ENCODE data around the gene TRPC3.
"Not testable (repeated sequence)": the region's sequence is repeated elsewhere in the genome, so short reads cannot be mapped to it uniquely, and the experiment has no call there.

The TRPC3 gene

DNA sequence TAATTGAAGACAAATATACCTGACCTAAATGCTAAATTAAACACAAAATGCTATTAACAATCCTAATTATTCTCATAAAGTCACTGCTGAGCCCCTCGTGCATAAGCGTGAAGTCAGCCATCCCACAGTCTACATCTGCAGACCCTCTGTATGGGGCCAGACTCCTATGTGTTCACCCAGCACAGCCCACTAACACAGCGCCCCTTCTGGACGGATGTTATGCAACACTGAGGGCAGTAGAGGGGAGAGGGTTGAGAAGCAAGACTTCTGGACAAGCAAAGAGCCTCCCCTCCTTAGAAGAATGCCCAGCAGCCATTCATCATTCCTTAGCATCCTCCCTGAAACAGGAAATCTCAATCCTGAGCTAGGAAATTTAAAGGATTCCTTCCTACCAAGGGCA, 7.9 kb downstream of the TRPC3 start:
- DNase-seq, result no peak

DNA sequence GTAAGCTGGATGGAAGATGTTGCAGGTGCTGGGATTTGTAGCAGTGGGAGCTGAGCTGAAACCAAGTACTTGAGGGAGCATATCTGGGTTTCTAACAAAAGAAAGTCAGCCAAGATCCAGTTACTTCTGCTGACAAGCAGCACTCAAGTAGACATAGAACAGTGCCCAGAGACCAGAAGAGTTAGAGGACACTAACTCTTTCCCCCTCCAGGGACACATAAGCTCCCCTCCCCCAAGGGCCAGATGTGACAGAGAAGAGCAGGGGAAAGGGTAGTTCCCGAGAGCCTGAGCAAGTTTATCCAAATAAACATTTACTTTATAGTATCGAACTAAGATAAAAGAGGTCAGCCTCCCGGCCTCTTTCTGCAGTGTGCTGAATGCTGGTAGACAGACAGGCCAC, 12.2 kb downstream of the TRPC3 start:
- no peak for DNase-seq

DNA sequence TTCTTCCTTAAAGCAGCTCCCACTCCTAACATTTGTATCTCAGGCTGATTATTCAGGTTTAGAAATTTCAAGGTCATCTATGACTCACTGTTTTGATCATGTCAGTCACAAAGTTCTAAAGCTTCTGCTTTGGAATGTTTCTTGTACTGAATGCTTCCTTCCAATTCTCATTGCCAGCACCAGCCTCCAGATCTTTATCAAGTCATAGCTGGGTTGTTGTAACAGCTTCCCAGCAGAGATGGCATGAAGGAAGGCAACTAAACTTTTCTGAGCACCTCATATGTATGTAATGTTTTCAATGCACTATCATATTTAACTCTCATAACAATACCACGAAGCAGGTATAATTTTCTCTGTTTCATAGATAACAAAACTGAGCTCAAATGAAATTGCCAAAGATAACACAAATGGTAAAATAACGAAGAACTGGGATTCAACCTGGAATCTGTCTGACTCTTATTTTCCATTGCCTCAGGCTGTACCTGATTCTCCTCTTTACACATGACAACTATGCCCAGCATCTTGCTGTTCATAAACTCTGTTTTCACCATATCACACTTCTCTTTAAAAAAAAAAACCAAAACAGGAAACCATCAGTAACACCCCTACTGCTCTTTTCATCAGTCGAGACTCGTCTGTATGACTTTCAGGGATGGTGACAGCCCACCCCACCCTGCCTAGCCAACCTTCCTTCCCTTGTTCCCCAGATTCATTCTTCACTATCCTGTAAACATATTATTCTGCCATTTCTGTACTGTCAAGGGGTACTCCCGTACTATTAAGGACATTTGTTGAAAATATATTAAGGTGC, 13.4 kb downstream of the TRPC3 start:
- no peak for DNase-seq

DNA sequence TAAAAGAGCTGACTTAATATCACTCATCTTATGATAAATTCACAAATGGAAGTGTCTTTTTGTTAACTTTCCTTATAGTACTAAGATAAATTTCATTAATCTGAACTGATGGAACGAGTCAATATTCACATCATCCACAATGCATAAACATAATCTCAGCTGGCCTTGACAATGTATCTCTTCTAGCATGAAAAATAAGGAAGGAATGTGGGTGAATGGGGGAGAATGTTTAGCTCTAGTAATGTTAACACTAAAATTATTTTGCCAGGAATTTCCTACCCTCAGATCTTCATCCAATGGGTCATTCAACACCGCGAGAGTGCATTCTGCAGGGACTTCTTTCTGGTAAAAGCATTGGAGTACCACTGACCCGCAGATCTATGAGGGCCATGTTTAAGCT, 15.8 kb downstream of the TRPC3 start:
- DNase-seq, result no peak

DNA sequence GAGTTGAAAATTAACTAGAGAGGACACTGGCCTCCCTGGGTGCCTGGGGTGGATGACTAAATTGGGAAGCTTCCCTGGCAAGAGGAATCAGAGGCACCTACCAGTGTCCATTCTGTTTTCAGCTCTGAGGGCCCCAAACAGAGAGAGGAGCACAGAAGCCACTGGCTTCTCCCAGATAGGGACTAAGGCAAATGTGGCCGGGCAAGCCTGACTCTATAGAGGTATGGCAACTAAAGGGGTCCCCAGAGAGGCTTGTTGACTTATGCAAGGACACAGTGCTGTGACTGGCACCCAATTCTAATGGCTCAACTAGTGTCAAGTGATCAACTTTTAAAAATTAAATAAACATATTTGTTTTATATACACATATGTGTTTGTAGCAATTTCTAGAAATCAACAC, 17.2 kb downstream of the TRPC3 start:
- no peak for DNase-seq

DNA sequence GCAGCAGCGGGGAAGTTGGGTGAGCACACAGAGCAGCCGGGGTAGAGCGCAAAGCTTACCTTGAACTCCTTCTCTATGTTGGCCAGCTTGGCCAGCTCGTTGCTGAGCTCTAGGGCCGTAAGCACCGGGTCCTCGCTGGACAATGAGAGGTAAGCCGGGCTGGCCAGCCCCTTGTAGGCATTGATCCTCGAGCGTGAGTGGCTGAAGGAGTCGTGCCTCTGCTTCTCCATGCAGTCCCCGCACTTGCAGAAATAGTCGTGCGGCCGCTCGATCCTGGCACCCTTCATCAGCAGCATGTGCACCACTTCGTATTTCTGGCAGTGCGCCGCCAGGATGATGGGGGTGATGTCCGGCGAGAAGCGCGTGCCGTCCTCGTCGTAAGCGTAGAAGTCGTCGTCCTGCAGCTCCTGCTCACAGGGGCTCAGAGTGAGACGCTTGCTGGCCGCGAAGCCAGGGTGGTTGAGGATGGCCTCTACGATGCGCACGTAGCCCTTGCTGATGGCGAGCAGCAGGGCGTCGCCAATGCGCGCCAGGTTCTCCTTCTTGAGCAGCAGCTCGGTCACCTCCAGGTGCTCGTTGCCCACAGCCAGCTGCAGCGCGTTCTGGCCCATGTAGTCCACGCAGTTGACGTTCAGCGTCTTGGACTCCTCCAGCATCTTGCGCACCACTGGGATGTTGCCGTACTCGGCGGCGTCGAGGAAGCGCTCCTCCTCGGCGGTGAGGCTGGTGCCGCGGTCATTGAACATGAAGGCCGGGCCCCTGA, 19.5 kb downstream of the TRPC3 start:
- DNase-seq, result no peak

DNA sequence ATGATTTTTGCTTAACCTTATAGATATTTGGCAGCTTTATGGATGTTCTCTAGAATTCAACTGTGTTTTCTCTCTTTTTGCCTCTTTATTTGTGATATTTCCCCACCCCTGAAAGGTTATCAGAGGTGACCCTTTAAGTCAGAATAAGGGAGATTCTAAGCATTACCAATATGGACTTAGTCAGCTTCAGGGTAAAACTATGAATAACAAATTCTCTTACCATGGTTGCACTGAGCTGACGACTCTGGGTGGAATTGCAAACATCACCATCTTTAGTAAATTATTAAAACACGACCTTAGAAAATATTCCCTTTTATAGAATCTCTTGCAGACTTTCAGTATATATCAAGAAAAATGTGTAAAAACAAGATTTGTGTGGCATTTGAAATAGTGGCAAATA, 21.6 kb downstream of the TRPC3 start:
- DNase-seq, result no peak

DNA sequence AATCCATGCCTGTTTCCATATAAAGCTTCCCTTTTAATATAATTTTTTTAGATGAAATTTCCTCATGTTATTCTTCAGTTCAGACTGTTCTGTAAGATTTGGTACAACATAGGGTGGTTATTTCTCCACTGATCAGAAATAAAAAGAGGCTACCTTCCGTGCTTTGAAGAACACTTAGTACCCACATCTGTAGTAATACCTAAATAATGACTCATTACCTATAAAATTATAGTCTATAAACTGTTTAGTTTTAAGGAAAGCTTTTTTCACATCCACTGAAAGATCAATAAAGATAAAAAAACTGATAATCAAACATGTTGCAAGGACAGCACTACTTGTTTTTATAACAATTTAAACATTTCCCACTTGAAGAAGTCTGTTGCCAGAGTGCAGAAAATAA, 23.9 kb downstream of the TRPC3 start:
- DNase-seq, result no peak

DNA sequence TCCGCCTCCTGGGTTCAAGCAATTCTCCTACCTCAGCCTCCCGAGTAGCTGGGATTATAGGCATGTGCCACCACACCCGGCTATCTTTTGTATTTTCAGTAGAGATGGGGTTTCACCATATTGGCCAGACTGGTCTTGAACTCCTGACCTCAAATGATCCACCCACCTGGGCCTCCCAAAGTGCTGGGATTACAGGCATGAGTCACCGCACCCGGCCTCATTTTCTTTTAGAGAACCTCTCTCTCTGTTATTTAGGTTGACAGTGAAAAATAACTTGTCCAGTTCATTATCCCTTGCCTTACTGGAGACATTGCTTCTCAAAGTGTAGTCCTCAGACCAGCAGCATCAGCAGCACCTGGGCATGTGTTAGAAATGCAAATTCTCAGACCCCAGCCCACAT, 25.4 kb downstream of the TRPC3 start:
- DNase-seq, result not testable (repeated sequence)

DNA sequence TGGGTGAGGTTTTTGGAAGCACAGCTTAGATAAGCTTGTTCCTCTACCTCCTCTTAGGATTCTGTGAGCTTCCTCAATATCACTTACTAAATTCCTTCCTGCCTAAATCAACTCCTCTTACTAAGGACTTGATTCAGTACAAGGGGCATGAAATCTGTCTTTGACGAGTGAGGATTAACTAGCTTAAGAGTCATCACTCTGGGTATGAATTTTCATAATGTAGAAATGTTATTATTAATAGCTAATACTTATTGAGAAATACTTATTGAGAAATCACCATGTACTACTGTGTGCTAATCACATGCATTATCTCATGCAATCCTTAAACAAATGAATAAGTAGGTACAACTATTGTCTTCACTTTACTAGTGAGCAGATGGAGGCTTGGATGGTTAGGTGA, 28.6 kb downstream of the TRPC3 start:
- no peak for DNase-seq

DNA sequence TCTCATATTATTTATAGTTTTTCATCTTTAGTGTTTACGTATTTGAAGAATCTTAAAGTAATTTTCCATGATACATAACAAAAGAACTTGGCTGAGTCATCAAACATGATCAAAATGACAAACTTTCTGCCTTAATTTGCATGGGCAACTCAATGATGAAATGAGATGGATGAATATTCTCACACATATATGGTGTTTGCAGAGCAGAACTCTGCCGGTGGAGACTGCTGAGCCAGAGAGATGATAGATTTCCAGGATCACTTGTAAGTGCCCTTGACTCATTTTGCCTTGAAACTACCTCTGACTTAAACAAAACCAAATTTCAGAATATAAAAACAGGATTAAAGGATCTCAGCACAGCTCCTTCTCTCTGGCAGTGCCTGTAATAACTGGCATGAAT, 38.2 kb downstream of the TRPC3 start:
- no peak for DNase-seq

DNA sequence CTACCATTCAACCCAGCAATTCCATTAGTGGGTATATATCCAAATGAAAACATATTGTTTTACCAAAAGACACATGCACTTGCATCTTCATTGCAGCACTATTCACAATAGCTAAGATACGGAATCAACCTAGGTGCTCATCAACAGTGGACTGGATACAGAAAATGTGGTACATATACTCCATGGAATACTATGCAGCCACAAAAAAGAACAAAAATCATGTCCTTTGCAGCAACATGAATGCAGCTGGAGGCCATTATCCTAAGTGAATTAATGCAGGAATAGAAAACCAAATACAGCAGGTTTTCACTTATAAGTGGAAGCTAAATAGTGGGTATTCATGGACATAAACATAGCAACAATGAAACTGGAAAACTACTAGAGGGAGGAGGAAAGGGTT, 43.5 kb downstream of the TRPC3 start:
- no peak for DNase-seq

DNA sequence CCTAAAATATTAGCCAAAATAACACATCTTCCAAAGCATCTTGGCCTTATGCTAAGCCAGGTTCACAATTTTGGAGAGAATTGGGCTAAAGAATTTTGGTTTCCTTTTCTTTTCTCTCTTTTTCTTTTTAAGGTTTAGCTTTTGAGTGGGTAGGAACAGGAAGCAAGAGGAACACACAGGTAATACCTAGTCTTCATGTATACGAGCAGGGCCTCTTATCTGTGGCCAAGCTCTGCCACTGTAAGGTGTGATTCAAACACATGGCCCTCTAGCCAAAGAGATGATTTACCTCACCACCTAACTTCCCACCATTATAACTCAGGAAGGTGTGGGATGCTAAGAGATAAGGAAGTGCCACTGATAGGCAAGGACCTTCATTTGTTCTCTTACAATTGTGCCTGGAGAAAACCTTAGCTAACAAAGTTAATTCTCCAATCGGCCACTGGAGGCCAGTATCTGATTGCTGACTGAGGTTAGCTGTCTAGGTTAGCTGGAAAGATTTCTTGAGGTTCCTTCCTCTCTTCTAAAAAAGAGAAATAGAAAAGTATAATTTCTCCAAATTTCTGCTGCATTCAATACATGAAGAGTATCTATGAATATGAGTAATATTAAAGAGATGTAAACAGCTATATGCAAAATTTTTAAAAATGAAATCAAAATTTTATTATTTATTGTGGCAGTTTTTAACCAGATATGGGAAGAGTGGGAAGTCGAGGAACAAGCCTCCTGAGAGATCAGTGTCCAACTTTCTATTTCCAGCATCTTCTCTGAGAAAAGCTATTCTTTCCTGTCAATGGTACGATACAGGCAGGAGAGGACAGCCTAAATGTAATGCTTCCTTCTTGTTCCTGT, 51.5 kb downstream of the TRPC3 start:
- DNase-seq, result peak; percentile 55

DNA sequence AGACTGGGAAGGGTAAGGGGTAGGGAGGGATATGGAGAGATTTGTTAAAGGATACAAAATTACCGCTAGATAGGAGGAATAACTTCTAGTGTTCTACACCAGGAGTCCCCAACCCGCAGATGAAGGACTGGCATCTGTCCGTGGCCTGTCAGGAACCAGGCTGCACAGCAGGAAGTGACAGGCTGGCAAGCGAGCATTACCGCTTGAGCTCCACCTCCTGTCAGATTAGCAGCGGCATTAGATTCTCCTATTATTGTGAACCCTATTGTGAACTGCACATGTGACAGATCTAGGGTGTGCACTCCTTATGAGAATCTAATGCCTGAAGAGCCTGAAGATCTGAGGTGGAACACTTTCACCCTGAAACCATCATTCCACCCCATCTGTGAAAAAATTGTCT, 53.7 kb downstream of the TRPC3 start:
- DNase-seq, result peak; percentile 6

DNA sequence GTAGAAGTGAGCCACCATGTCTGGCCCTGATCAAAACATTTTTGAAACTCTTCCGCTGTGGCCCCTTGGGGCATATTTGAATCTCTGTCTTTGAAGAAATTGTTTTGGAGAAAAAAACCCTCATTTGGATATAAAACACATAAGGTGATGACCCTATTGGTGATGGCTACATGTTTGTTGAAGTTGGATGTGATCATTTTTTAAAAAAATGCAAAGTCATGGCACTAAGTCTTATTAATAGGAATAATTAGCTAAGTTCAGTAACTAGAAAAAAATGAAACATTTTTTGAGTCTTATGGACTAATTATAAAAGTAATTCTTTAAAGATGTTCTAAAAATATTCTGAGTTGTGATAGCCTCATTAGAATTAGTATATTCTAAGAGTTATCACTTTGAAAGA, 63.7 kb downstream of the TRPC3 start:
- no peak for DNase-seq

DNA sequence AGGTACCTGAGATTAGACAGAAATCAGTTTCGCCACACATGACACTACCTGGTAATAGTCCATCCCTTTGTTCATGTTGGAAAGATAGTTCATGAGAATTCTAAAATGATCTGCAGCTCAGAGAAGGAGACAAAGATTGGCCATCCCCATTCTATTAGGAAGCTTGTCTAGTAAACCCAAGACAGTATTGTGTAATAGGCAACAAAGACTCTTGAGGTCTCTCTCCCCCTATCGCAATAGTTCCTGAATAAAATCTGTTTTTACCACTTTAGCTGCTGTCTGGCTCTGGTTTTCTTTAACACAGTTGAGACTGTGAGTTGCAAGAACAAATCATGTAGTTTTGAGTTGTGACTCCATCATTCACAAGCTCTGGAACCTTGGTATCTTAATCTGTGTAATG, 66.7 kb downstream of the TRPC3 start:
- no peak for DNase-seq

DNA sequence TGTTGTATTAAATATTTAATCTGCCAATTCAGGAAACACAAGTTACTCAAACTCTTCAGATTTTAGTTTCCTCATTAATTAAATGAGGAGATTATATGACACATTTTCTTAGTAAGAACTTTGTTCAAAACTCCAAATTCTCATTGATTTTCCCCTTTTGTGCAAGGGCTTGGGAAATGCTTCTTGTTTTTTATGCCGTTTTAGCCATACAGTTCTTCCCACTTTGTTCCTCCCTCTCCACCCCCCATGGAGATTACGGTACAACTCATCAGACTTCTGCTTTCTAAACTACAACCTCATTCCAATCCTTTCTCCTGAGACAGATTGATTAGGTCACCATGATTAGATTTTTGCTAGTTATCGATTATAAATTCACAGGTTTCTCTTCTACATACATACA, 70.7 kb downstream of the TRPC3 start:
- DNase-seq, result no peak

DNA sequence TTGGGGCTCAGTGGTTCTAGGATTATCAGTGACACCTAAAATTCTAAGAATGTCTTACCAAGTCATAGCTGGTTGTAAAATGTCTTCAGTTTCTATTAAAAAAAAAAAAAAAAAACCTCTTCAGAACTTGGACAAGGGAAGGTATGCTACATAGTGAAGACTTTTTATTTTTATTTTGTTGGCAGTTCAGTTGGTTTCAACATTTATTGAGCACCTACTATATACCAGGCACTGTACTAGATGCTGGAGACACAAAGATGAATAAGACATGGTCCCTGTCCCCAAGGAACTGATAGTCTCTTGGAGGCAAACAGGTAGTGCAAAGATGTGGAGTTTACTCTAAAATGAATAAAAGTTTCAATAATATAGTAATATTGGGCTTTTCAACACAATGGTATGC, 72.7 kb downstream of the TRPC3 start:
- no peak for DNase-seq

DNA sequence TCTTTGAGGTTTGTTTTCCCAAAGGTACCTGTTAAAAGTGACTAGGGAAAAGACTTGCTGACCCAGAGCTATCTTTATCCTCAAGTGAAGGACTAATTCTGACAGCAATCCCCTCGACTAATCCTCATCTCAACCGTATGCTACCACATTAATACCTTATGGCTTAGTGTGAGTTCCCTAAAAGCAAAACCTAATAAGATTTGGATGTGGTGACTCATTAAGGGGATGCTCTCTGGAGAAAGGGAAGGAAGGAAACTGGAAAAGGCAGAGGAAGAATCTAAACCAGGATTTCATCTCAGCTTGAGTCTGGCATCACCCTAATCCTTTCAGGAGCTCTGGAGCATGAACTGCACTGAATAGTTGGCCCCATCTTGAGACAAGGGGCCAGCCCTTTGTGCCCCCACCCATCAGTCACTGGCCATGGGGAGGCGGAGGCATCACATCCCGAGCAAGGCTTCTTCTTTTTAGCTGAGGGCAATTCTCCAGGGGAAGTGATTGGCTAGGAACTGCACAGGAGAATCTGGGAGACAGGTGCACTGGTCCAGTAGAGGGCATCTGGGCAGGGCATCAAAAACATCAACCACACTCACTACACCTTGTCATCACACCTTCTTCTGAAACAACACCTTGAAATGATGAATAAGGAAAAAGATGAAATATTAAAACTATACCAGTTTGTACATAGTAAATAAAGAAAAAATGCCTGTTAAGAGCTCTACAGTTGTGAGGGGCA, 74.7 kb downstream of the TRPC3 start:
- DNase-seq, result peak; percentile 17

DNA sequence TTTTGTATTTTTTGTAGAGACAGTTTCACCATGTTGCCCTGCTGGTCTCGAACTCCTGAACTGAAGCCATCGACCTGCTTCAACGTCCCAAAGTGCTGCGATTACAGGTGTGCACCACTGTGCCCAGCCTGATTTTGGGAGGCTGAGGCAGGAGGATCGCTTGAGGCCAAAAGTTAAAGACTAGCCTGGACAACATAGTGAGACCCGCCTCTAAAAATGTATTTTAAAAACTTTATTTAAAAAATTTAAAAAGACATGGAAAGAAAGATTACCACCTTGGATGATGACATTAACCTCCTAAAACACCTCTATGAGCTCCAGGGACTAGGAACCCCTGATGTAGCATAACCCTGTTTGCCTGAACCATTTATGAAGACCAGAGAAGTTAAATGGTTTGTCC, 75.8 kb downstream of the TRPC3 start:
- no peak for DNase-seq

DNA sequence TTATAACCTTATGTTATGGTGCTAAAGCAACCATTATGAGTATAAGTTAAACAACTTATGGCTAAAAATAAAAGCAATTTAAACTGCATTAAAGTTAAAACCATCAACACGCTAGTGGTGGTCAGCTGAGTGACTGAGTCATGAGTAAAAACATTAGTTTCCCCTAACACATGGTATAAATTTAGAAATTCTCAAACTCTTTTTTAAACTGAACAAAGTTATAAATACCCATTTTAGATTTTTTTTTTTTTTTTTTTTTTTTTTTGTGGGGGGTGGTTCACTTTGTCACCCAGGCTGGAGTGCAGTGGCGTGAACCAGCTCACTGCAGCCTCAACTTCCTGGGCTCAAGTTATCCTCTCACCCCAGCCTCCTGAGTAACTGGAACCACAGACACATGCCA, 76.2 kb downstream of the TRPC3 start:
- DNase-seq, result no peak

DNA sequence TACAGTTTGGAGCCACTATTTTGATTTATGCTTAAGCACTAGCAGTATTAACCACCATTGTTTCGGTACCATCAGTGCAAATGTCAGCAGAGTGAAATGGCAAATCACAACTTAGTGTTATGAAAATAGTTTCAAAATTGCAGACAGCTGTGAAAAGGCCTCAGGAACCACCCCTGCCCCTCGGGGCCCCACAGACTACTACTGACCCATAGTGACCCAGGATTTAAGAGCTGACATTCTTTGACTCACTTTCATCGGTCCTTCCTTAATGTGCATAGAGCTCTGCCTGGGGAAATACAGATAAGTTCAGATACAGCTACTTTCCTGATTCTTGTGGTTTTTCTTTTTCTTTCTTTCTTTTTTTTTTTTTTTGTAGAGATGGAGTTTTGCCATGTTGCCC, 78.3 kb downstream of the TRPC3 start:
- no peak for DNase-seq

Data from retina (tissue), 1 donor.